Body of pancreas (tissue), 4 donors: ENCODE results near the gene MYB. TPM values are rescaled to one million over a fixed set of nuclear protein-coding genes. Genes with fewer than 3 reads are reported as not detected.
A peak's percentile ranks its signal among the peaks of the same experiment; 100 is the strongest.

Experiments used
- ATAC-seq: fragments of 150-250 bp; one replicate; pipeline ENCODE4 v1.9.1; 2016
- DNase-seq, 4 donors: peaks; one replicate each; pipeline ENCODE4 v3.0.0-alpha.2; 2019
- H3K27ac ChIP-seq, 4 donors: fragments of 200-600 bp; sonication (generic); 1 replicate in 3 of 4; 2 replicates in 1 of 4; pipeline versions ENCODE4 v1.5.1 to v1.6.1; 2016 to 2019; ENCODE audit warnings: mild to moderate bottlenecking in 1 of 4, mixed read lengths in 1 of 4, moderate library complexity in 1 of 4
- H3K27me3 ChIP-seq, 2 donors: fragments of 200-600 bp; sonication (generic); one replicate each; pipeline ENCODE4 v1.6.0; 2016; ENCODE audit warnings: mild to moderate bottlenecking in 1 of 2
- H3K36me3 ChIP-seq, 2 donors: fragments of 200-600 bp; sonication (generic); replicated peaks in 1 of 2; 2 replicates each; pipeline ENCODE4 v1.5.1; 2016; ENCODE audit warnings: low read depth in 2 of 2; ENCODE audit not compliant: insufficient read depth in 1 of 2
- H3K4me1 ChIP-seq: fragments of 200-600 bp; sonication (generic); one replicate; pipeline ENCODE4 v1.6.0; 2016
- H3K4me3 ChIP-seq, 2 donors: fragments of 200-600 bp; sonication (generic); 1 replicate in 1 of 2; 2 replicates in 1 of 2; pipeline ENCODE4 v1.5.1; 2016 to 2019
- H3K9me3 ChIP-seq, 3 donors: fragments of 200-600 bp; sonication (generic); 1 replicate in 2 of 3; 2 replicates in 1 of 3; pipeline ENCODE4 v1.5.1; 2016
- CTCF ChIP-seq, 7 experiments: fragments of 450-650 bp in 4 of 7; fragments of 200-600 bp in 3 of 7; sonication (generic) in 3 of 7; IDR thresholded peaks; one replicate each; pipeline ENCODE4 v1.5.1; 2016 to 2019; ENCODE audit warnings: antibody characterized with exemption in 7 of 7
- POLR2A ChIP-seq, 3 donors: fragments of 450-650 bp; IDR thresholded peaks; one replicate each; pipeline ENCODE4 v1.6.1; 2016; ENCODE audit warnings: antibody characterized with exemption in 3 of 3, mild to moderate bottlenecking in 2 of 3
- WGBS, 2 donors: methylation state at CpG; one replicate each; pipeline ENCODE4 v1.1.5; 2017; 5-methylcytosine and 5-hydroxymethylcytosine counted together
- intact Hi-C: fragments of 100-400 bp; cut with DNase I; formaldehyde crosslinking; loops from one replicate; pipeline ENCODE4 v1.15.1; 2023
- total RNA-seq, 2 donors: library from RNA; depleted of rRNA; stranded (reverse); fragments of >200 nt; gene quantifications; one replicate each; pipeline ENCODE4 v1.1.0, GENCODE V29; 2016

MYB gene
- total RNA-seq, 2 donors from 2014 or later = not detected

DNA sequence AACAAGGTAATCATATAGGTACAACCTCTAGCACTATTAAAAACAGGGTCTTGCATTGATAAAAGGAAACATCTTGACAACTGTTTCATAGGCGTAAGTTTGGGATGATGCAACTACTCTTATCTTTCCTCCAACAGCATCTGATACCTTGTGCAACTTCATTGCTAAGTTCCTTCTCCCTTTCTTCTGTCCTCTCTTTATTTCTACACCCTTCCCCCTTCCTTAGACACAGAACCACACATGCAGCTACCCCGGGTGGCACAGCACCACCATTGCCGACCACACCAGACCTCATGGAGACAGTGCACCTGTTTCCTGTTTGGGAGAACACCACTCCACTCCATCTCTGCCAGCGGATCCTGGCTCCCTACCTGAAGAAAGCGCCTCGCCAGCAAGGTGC, 14.4 kb downstream of the MYB start:
- Histone ChIP-seq H3K36me3 (no peaks in the 10 kb centered on the region), H3K27me3 (no peaks in the 10 kb centered on the region), H3K27ac (no peak overlapping the region), H3K4me1 (no peaks in the 10 kb centered on the region), H3K4me3 (no peak overlapping the region), H3K9me3 (no peaks in the 10 kb centered on the region)
- no peak for TF ChIP-seq POLR2A (IDR thresholded peaks at IDR 0.05)
- TF ChIP-seq CTCF (IDR thresholded peaks at IDR 0.05) = no peak
- intact Hi-C loops = no loop called here
- 69 to 89% methylated on average over 6 of the region's 6 CpGs for WGBS, 2 donors
- ATAC-seq (no peak), DNase-seq (no peak)

DNA sequence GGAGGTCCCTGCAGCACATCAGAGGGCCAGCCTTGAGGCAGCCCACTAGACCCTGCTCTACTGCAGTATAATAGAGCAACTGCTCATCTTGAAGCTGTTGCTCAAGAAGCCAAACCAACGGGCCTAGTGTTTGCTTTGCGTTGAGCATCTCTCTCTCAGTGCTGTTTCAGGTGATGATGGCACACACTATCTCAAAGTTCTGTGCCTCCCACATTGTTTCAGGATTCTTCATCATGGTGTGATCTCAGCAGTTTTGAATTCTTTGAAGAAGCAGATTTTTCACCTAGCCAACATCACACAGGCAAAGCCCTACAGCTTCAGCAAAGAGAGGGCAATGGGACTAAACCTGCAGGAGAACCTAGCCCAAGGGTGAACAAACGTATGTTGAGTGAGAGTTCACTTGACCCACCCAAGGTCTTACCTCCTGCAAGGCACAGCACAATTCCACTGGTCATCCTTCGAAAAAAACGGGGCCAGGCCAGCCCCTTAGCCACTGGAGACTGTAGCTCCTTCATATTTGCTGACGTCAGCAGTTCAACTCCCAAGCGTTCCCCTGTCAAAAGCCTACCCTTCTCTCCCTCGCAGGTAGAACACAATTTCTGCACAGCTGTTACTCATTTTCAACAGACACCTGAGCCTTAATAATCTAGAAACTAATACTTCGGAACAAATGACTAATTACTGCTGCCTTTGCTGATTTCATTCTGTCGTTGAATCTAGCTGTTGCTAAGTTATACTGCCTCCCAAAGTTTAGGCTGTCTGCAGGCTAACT, 15.8 kb downstream of the MYB start:
- no peak for DNase-seq
- H3K4me1 ChIP-seq = no peaks in the 10 kb centered on the region
- ATAC-seq = no peak

DNA sequence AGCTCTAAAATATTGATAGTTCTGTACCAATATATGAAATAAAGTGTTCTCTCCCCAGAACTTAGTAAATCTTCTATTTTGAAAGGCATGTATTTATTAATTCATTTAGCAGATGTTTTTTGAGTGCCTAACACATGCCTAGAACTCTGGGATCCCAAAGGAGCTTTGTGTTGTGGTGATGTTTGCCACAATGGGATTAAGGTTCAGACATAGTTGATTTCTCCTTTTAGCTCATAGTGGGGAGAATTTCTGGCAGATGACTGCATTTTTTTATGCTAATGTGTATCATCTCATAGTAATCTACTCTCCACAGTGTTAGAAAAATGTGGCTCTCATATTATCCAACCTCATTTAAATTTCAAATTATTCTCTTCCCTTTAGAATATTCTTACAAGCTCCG, 21.7 kb downstream of the MYB start:
- Histone ChIP-seq H3K27me3 (no peaks in the 10 kb centered on the region), H3K4me1 (no peaks in the 10 kb centered on the region), H3K36me3 (no peaks in the 10 kb centered on the region), H3K9me3 (no peaks in the 10 kb centered on the region), H3K4me3 (no peak overlapping the region), H3K27ac (no peak overlapping the region)
- no peak for ATAC-seq
- WGBS, 2 donors = 79 to 87% methylated on average over 1 of the region's 1 CpG
- no peak for DNase-seq
- intact Hi-C loops = no loop called here
- TF ChIP-seq POLR2A (IDR thresholded peaks at IDR 0.05) (no peak), CTCF (IDR thresholded peaks at IDR 0.05) (no peak)

More for the DNA sequence above, 15.8 kb downstream of the MYB start:
- intact Hi-C loops = no loop called here
- Histone ChIP-seq H3K27ac (no peak overlapping the region), H3K4me3 (no peak overlapping the region), H3K27me3 (no peaks in the 10 kb centered on the region), H3K36me3 (no peaks in the 10 kb centered on the region), H3K9me3 (no peaks in the 10 kb centered on the region)
- TF ChIP-seq CTCF (IDR thresholded peaks at IDR 0.05) = no peak
- WGBS, 2 donors = 71 to 73% methylated on average over 10 of the region's 10 CpGs

- ATAC-seq (no peak), DNase-seq (no peak)
- H3K4me3 ChIP-seq = no peak overlapping the region
- TF ChIP-seq POLR2A (IDR thresholded peaks at IDR 0.05) (no peak), CTCF (IDR thresholded peaks at IDR 0.05) (no peak)
- H3K36me3 ChIP-seq = no peaks in the 10 kb centered on the region
- no peaks in the 10 kb centered on the region for H3K27me3 ChIP-seq
- 91% methylated on average over 4 of the region's 4 CpGs for WGBS, 2 donors
- intact Hi-C loops = no loop called here
- no peaks in the 10 kb centered on the region for H3K4me1 ChIP-seq
- no peaks in the 10 kb centered on the region for H3K9me3 ChIP-seq
- no peak overlapping the region for H3K27ac ChIP-seq
These were observed 23.8 kb downstream of the MYB start for GRCh38 chr6:135204951-135205350.

DNA sequence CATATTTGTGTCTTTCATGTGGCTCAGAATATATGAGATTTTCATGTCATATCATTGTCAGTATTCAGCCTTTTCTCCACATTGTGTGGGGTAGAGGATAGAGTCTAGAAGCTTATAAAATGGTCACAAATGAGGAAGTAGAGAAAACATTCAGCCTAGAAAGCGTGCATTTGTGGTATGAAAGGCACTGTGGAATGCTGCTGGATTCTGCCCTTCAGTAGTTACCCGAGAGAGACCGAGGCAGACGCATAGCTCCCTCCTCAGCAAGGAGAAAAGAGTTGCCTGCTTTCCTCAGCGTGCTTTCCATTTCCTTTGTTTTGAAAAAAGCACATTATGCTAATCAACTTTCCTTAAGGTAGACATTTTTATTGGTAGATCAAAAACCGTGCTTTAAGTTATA, 28.7 kb downstream of the MYB start:
- Histone ChIP-seq H3K9me3 (no peaks in the 10 kb centered on the region), H3K4me1 (no peaks in the 10 kb centered on the region), H3K36me3 (no peaks in the 10 kb centered on the region), H3K27me3 (no peaks in the 10 kb centered on the region), H3K27ac (no peak overlapping the region), H3K4me3 (no peak overlapping the region)
- WGBS, 2 donors = 78 to 88% methylated on average over 6 of the region's 6 CpGs
- DNase-seq = peak in 1 of 4 donors; percentile 11
- intact Hi-C loops = no loop called here
- TF ChIP-seq POLR2A (IDR thresholded peaks at IDR 0.05) (no peak), CTCF (IDR thresholded peaks at IDR 0.05) (no peak)
- no peak for ATAC-seq
